ENCODE measurements around the gene TMEM255A.

GRCh38 chrX:120334151-120334550 is 22.9 kb upstream of the TMEM255A start:
- TF ChIP-seq CTCF (conservative IDR thresholded peaks at IDR 0.05 in 1 of 2, IDR thresholded peaks at IDR 0.05 in 1 of 2; ENCODE audit: extremely low read depth in 1 of 2, insufficient read depth in 1 of 2, low read depth in 1 of 2, low read length in 2 of 2) (no peak), EZH2 (IDR thresholded peaks at IDR 0.05; ENCODE audit: borderline replicate concordance, low read length) (no peak)
